Mesendoderm (in vitro differentiated cells): ENCODE measurements around the gene SPRTN.

ENCODE experiments used
- DNase-seq: peaks from one replicate; pipeline ENCODE4 v3.0.0; 2013
- H2AK5ac ChIP-seq: 2 replicates; pipeline ENCODE4 v1.6.1; 2013; ENCODE audit warnings: low read length, inconsistent platforms
- H2BK120ac ChIP-seq: 2 replicates; pipeline ENCODE4 v1.6.1; 2013; ENCODE audit warnings: low read depth, mild to moderate bottlenecking, low read length, moderate library complexity, mixed read lengths
- H2BK15ac ChIP-seq: replicated peaks from 2 replicates; pipeline ENCODE4 v1.6.1; 2013; ENCODE audit warnings: low read depth, mild to moderate bottlenecking, moderate library complexity
- H2BK5ac ChIP-seq: 2 replicates; pipeline ENCODE4 v1.6.1; 2013; ENCODE audit warnings: low read length, inconsistent platforms
- H3K18ac ChIP-seq: 2 replicates; pipeline ENCODE4 v1.6.1; 2013; ENCODE audit warnings: mild to moderate bottlenecking, low read length, mixed read lengths
- H3K23ac ChIP-seq: one replicate; pipeline ENCODE4 v1.6.1; 2013; ENCODE audit warnings: low read length
- H3K27ac ChIP-seq: 2 replicates; pipeline ENCODE4 v1.5.1; 2013; ENCODE audit warnings: low read depth, mild to moderate bottlenecking, inconsistent platforms, low read length, moderate library complexity
- H3K27me3 ChIP-seq: 2 replicates; pipeline ENCODE4 v1.6.1; 2013; ENCODE audit warnings: low read length, control low read depth, mild to moderate bottlenecking, inconsistent platforms; ENCODE audit not compliant: insufficient read depth, poor library complexity
- H3K36me3 ChIP-seq: 2 replicates; pipeline ENCODE4 v1.6.1; 2013; ENCODE audit warnings: low read length, inconsistent platforms; ENCODE audit not compliant: control insufficient read depth, insufficient read depth
- H3K4ac ChIP-seq: one replicate; pipeline ENCODE4 v1.6.1; 2013; ENCODE audit warnings: low read depth, mild to moderate bottlenecking, low read length, moderate library complexity
- H3K4me1 ChIP-seq: 2 replicates; pipeline ENCODE4 v1.6.1; 2013; ENCODE audit warnings: low read depth, low read length, inconsistent platforms; ENCODE audit not compliant: control insufficient read depth
- H3K4me2 ChIP-seq: 2 replicates; pipeline ENCODE4 v1.6.1; 2013; ENCODE audit warnings: low read length
- H3K4me3 ChIP-seq: 2 replicates; pipeline ENCODE4 v1.5.1; 2013; ENCODE audit warnings: mild to moderate bottlenecking, low read length
- H3K56ac ChIP-seq: one replicate; pipeline ENCODE4 v1.6.1; 2013; ENCODE audit warnings: low read length
- H3K79me1 ChIP-seq: 2 replicates; pipeline ENCODE4 v1.6.1; 2013; ENCODE audit warnings: low read length, inconsistent platforms
- H3K79me2 ChIP-seq: 2 replicates; pipeline ENCODE4 v1.6.1; 2013; ENCODE audit warnings: mild to moderate bottlenecking, low read length; ENCODE audit not compliant: control insufficient read depth, insufficient read depth
- H3K9ac ChIP-seq: 2 replicates; pipeline ENCODE4 v1.6.1; 2013; ENCODE audit warnings: low read length, inconsistent platforms
- H4K5ac ChIP-seq: one replicate; pipeline ENCODE4 v1.6.1; 2013; ENCODE audit warnings: low read length
- H4K8ac ChIP-seq: one replicate; pipeline ENCODE4 v1.6.1; 2013; ENCODE audit warnings: low read depth, mild to moderate bottlenecking, control low read depth, low read length, moderate library complexity
- WGBS: extraction: QIAGEN DNeasy Blood & Tissue Kit; methylation state at CpG from one replicate; pipeline ENCODE4 v1.1.7; 2013; ENCODE audit warnings: low lambda C conversion rate, missing lambda C conversion rate; ENCODE audit not compliant: insufficient coverage; ENCODE audit errors: extremely low coverage; 5-methylcytosine and 5-hydroxymethylcytosine counted together

SPRTN gene

DNA sequence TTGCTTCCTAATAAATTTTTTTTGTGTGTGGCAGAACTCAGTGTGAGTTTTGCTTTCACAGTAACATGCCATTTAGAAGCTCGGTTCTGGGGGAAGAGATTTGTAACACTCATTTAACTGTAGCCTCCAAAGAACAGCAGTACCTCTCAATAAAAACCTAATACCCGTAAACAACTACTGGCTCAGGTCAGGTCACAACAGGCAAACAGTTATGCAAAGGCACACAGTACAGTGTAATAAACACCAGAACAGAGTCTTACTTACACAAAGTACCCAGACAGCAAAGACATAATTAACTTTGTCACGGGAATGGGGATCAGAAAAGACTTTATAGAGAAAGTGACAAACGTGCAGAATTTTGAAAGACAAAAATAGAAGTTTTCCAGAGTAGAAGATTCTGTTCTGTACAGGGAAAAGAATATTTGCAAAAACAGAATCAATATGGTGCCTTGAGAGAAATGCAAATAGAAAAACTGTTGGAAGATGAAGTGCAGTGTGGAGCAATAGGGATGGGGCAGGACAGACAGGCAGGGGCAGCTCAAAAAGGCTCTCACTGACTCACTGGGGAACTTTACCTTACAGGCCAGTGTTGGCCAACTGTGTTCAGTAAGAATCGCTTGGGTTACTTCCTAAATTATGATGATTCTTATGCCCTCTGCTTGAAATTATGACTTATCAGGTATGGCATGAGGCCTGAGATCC, 45.2 kb downstream of the SPRTN start:
- no peak overlapping the region for H3K27ac ChIP-seq
- WGBS = no CpG with 5 or more reads among the region's 5 CpGs

DNA sequence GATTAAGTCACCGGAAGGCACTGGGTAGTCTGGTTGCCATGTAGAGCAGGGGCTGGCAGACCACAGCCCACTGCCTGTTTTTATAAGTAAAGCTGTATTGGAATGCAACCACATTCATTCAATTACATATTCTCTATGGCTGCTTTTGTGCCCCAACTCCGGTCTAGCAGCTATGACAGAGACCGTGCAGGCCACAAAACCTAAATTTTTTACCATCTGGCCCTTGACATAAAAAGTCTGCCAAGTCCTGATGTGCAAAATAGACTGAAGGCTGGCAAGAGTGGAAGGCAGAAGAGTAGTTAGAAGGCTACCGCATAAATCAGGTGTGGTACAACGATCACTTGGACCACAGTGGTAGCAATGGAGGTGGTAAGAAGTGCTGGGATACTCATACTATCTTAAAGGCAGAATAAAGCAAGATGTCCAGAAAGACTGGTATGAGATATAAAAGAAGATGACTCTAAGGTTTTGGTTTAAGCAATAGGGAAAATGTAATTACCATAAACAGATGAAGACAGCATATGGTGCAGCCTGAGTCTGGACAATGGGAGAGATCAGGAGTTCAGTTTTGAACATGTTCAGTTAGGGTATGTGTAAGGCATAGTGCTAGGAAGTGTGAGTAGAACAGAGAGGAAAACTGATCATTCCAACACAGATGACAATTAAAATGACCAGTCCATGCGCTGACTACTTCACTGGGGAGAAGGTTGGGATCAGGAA, 46.8 kb downstream of the SPRTN start:
- Histone ChIP-seq H2BK5ac (no peak overlapping the region), H3K27ac (no peak overlapping the region)

More for the DNA sequence above, 45.2 kb downstream of the SPRTN start:
- no peak overlapping the region for H3K4ac ChIP-seq
- no peaks in the 10 kb centered on the region for H3K79me1 ChIP-seq
- H3K79me2 ChIP-seq = no peaks in the 10 kb centered on the region
- no peak overlapping the region for H3K9ac ChIP-seq
- no peak overlapping the region for H3K23ac ChIP-seq
- no peak for DNase-seq
- no peak overlapping the region for H3K4me3 ChIP-seq
- no peak overlapping the region for H2AK5ac ChIP-seq
- H3K36me3 ChIP-seq = no peaks in the 10 kb centered on the region
- H4K5ac ChIP-seq = no peak overlapping the region
- no peak overlapping the region for H3K4me2 ChIP-seq
- no peak overlapping the region for H4K8ac ChIP-seq
- H2BK15ac ChIP-seq = no peak overlapping the region
- no peak overlapping the region for H2BK120ac ChIP-seq
- no peak overlapping the region for H3K56ac ChIP-seq
- no peaks in the 10 kb centered on the region for H3K27me3 ChIP-seq
- H3K18ac ChIP-seq = no peak overlapping the region
- H3K4me1 ChIP-seq = no peaks in the 10 kb centered on the region
- H2BK5ac ChIP-seq = no peak overlapping the region

DNA sequence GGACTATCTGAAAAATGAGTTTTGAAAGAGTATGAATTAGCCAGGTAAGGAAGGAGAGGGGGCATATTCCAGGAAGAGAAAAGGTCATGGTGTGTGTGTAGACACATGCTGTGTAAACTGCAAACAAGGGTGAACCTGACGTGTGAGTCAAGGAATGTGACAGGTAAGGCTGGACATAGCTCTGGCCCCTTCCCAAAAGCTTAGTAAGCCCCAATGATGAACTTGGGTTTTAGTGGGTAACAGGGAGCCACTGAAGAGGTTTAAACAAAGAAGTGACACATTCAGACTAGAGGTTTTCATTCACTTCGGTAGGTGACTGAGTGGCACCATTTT, 47.3 kb downstream of the SPRTN start:
- H4K5ac ChIP-seq = no peak overlapping the region

More for the DNA sequence above, 46.8 kb downstream of the SPRTN start:
- Histone ChIP-seq H2BK15ac (no peak overlapping the region), H2BK120ac (no peak overlapping the region), H3K23ac (no peak overlapping the region), H4K5ac (no peak overlapping the region), H3K79me1 (no peaks in the 10 kb centered on the region), H4K8ac (no peak overlapping the region), H3K56ac (no peak overlapping the region), H3K4ac (no peak overlapping the region), H3K18ac (no peak overlapping the region), H3K4me1 (no peaks in the 10 kb centered on the region), H3K9ac (no peak overlapping the region), H3K4me3 (no peak overlapping the region), H2AK5ac (no peak overlapping the region), H3K79me2 (no peaks in the 10 kb centered on the region), H3K36me3 (no peaks in the 10 kb centered on the region), H3K27me3 (no peaks in the 10 kb centered on the region), H3K4me2 (no peak overlapping the region)
- no peak for DNase-seq
- WGBS = no CpG with 5 or more reads among the region's 6 CpGs

DNA sequence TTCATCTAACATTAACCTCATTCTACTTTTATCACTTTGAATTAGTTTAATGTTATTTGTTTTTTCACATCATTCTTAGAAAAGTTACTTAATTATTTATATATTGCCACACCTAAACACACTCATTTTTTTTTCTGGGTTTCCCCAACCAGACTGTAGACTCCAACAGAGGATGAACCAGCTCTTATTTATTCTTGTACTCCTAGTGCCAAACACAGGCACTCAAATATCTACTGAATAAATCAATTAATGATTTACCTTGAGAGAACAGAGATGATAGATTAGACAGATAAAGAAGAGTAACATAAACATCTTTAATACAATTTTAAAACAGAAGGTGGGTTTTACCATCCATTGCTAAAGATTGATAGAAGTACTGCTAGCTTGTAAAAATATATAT, 48.4 kb downstream of the SPRTN start:
- DNase-seq = no peak
- Histone ChIP-seq H2BK5ac (no peak overlapping the region), H3K4me2 (no peak overlapping the region), H3K23ac (no peak overlapping the region), H3K4me1 (no peaks in the 10 kb centered on the region), H2BK120ac (no peak overlapping the region), H3K79me1 (no peaks in the 10 kb centered on the region), H3K56ac (no peak overlapping the region), H3K36me3 (no peaks in the 10 kb centered on the region), H3K27me3 (no peaks in the 10 kb centered on the region), H3K79me2 (no peaks in the 10 kb centered on the region), H3K18ac (no peak overlapping the region), H3K4me3 (no peak overlapping the region), H2BK15ac (no peak overlapping the region), H3K27ac (no peak overlapping the region), H3K9ac (no peak overlapping the region), H4K5ac (no peak overlapping the region), H3K4ac (no peak overlapping the region), H2AK5ac (no peak overlapping the region), H4K8ac (no peak overlapping the region)

More for the DNA sequence above, 47.3 kb downstream of the SPRTN start:
- Histone ChIP-seq H3K79me1 (no peaks in the 10 kb centered on the region), H3K4me3 (no peak overlapping the region), H3K9ac (no peak overlapping the region), H3K36me3 (no peaks in the 10 kb centered on the region), H3K56ac (no peak overlapping the region), H3K4ac (no peak overlapping the region), H3K27ac (no peak overlapping the region), H2BK15ac (no peak overlapping the region), H2BK5ac (no peak overlapping the region), H3K23ac (no peak overlapping the region), H3K27me3 (no peaks in the 10 kb centered on the region), H3K18ac (no peak overlapping the region), H2BK120ac (no peak overlapping the region), H3K4me2 (no peak overlapping the region), H3K4me1 (no peaks in the 10 kb centered on the region), H2AK5ac (no peak overlapping the region), H4K8ac (no peak overlapping the region), H3K79me2 (no peaks in the 10 kb centered on the region)
- DNase-seq = no peak
- no CpG with 5 or more reads among the region's 2 CpGs for WGBS

DNA sequence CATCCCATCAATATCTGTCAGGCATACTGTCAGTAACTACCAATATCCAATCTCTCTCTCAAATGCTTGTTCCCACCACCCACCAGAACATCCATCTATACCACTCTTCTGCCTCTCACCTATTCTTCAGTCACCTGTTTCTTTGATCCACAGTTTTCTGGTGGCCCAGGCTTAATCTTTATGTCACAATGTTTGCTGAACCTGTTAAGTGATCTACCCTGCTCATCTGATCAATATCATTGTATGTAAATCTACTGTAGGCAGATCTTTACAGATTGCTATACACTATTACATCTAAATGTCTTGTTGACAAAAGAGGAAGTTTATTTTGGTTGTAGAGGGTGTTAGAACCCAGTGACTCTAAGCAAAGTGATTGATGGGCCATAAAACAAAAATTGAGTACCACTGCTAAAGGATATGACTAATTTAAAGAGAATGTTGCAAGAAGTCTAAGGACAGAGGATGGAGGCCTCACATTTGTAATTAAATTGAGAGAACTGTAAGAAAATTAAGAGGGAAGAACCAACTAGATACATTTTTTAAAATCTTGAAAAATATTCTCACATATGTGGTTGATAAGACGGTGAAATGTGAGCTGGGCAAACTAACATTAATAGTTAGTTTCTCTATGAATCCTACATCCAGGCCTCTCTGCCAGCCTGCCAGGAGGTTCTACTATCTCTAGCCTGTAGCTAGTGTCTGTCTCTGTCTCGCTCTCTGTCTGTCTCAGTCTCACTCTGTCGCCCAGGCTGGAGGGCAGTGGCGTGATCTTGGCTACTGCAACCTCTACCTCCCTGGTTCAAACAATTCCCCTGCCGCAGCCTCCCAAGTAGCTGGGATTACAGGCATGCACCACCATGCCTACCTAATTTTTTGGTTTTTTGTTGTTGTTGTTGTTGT, 49.9 kb downstream of the SPRTN start:
- Histone ChIP-seq H3K27me3 (no peaks in the 10 kb centered on the region), H3K27ac (no peak overlapping the region), H3K36me3 (no peaks in the 10 kb centered on the region)

More for the DNA sequence above, 49.9 kb downstream of the SPRTN start:
- Histone ChIP-seq H3K23ac (no peak overlapping the region), H2BK120ac (no peak overlapping the region), H4K8ac (no peak overlapping the region), H4K5ac (no peak overlapping the region), H2BK15ac (no peak overlapping the region), H3K79me1 (no peaks in the 10 kb centered on the region), H3K56ac (no peak overlapping the region), H3K4me1 (no peaks in the 10 kb centered on the region), H3K4me2 (no peak overlapping the region), H3K4ac (no peak overlapping the region), H3K79me2 (no peaks in the 10 kb centered on the region), H2AK5ac (no peak overlapping the region), H3K18ac (no peak overlapping the region), H2BK5ac (no peak overlapping the region), H3K9ac (no peak overlapping the region), H3K4me3 (no peak overlapping the region)
- no CpG with 5 or more reads among the region's 5 CpGs for WGBS
- DNase-seq = no peak
